Transverse colon (tissue), 4 donors: Measurements from ENCODE around the gene ADNP.

Source experiments
- CTCF ChIP-seq, 5 experiments: fragments of 200-600 bp in 3 of 5; fragments of 450-650 bp in 2 of 5; sonication (generic) in 3 of 5; IDR thresholded peaks; 1 replicate in 2 of 5; 2 replicates in 3 of 5; pipeline ENCODE4 v1.5.1; 2016 to 2017; ENCODE audit warnings: antibody characterized with exemption in 5 of 5, inconsistent platforms in 3 of 5, mild to moderate bottlenecking in 2 of 5, moderate library complexity in 1 of 5
- POLR2A ChIP-seq: fragments of 450-650 bp; IDR thresholded peaks from one replicate; pipeline ENCODE4 v1.6.1; 2016; ENCODE audit warnings: antibody characterized with exemption, mild to moderate bottlenecking, moderate library complexity
- POLR2AphosphoS5 ChIP-seq, 3 donors: sonication (generic); formaldehyde crosslinking; IDR thresholded peaks; one replicate each; pipeline ENCODE4 v1.6.1; 2016; ENCODE audit warnings: antibody characterized with exemption in 3 of 3

GRCh38 chr20:50959543-50960126, 28.4 kb upstream of the ADNP start:
- TF ChIP-seq CTCF (IDR thresholded peaks at IDR 0.05) (no peak), POLR2A (no peak), POLR2AphosphoS5 (IDR thresholded peaks at IDR 0.05) (no peak)
